ENCODE data around the gene VWA7. TPM values are rescaled to one million over a fixed set of nuclear protein-coding genes. Genes with fewer than 3 reads are reported as not detected.

The VWA7 gene
- total and polyA plus RNA-seq, 4 donors: 1.8 to 4.3 (median 3.4) TPM

DNA sequence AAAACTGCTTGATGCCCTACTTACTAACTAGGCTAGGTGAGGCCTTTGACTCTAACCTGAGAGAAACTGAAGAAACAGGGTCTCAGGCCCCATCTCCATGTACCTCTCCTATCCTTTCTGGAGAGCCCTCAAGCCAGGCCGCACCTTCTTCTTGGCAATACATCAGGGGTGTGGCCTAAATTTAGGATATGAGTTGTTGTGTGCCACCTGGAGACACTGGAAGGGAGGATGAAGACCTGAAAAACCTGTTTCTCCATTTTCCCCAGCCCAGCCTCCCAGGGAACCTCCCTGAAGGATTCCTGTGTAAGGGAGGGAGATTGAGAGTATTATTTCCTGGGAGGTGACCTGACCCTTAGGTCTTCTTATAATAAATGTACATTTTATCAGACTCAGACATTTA, 58.9 kb downstream of the VWA7 start:
- no CpG with 5 or more reads among the region's 1 CpG for WGBS (ENCODE audit: insufficient coverage)
- Histone ChIP-seq H3K9me3 (ENCODE audit: control insufficient read depth, insufficient read depth, low read length) (no peaks in the 10 kb centered on the region), H3K27ac (ENCODE audit: low read depth, low read length) (no peak overlapping the region)

DNA sequence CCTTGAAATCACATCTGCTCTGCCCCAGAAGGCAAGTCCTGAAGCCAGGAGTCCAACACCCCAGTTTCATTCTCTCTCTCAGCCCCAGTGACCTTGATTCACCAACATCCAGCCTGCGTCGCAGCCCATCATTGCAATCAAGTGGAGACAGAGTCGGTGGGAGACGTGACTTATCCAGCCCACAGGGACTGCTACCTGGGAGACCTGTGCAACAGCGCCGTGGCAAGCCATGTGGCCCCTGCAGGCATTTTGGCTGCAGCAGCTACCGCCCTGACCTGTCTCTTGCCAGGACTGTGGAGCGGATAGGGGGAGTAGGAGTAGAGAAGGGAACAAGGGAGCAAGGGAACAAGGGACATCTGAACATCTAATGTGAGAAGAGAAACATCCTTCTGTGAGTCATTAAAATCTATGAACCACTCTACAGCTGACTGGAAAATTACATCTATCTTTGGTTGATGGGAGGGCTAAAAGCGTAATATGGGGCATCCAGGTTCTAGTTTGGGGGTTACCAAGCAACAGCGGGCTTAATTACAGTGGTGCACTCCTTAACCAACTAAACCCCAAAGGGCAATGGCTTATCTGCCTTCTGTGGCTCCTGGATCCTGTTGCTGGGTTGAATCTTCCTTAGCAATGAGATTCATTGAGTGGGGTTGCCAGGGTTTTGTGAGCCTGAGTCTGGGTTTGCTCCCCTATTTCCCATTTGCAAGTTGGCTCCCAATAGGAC, 59.5 kb downstream of the VWA7 start:
- WGBS (ENCODE audit: insufficient coverage): 44% methylated on average over 8 of the region's 10 CpGs

More for the DNA sequence above, 58.9 kb downstream of the VWA7 start:
- H3K27me3 ChIP-seq (ENCODE audit: control insufficient read depth, insufficient read depth, low read length): no peaks in the 10 kb centered on the region
- no peak for DNase-seq (ENCODE audit: low read depth in 4 of 6, low spot score in 6 of 6)
- peaks cover 2% of the 10 kb centered on the region for H3K36me3 ChIP-seq (ENCODE audit: control insufficient read depth, insufficient read depth, low read length)
- H3K4me3 ChIP-seq (ENCODE audit: low read depth, low read length): no peak overlapping the region
- peaks cover 23% of the 10 kb centered on the region for H3K4me1 ChIP-seq (ENCODE audit: control insufficient read depth, insufficient read depth, low read length)

More for the DNA sequence above, 59.5 kb downstream of the VWA7 start:
- H3K9me3 ChIP-seq (ENCODE audit: control insufficient read depth, insufficient read depth, low read length): no peaks in the 10 kb centered on the region
- H3K27me3 ChIP-seq (ENCODE audit: control insufficient read depth, insufficient read depth, low read length): no peaks in the 10 kb centered on the region
- H3K27ac ChIP-seq (ENCODE audit: low read depth, low read length): no peak overlapping the region
- peaks cover 23% of the 10 kb centered on the region for H3K4me1 ChIP-seq (ENCODE audit: control insufficient read depth, insufficient read depth, low read length)
- H3K4me3 ChIP-seq (ENCODE audit: low read depth, low read length): no peak overlapping the region
- DNase-seq (ENCODE audit: low read depth in 4 of 6, low spot score in 6 of 6): peak in 1 of 6 donors; percentile 42
- no peaks in the 10 kb centered on the region for H3K36me3 ChIP-seq (ENCODE audit: control insufficient read depth, insufficient read depth, low read length)

Small RNA genes lying within 50 kb of the gene (small RNA-seq; reads per million reads assigned to genes)
- not detected for gene MSH5-SAPCD1 (ENCODE audit: low replicate concordance)
- gene RF00019 (ENCODE audit: low replicate concordance): not detected
- gene RNU6-850P (ENCODE audit: low replicate concordance): not detected
- not detected for gene SAPCD1 (ENCODE audit: low replicate concordance)

Other genes with a start within 250 kb of the VWA7 start
Only the 30 nearest of the 43 such genes appear.
- 10 to 100 TPM; 35.5 to 55.0 TPM for gene AIF1, start 162.1 kb downstream of the VWA7 start, total RNA-seq
- 10 to 100 TPM; 27.8 to 42.5 TPM for gene AIF1, start 162.1 kb downstream of the VWA7 start, polyA plus RNA-seq (ENCODE audit: insufficient read length in 2 of 2)
- 10 to 100 TPM; 48.7 to 79.6 TPM for gene PRRC2A, start 156.6 kb downstream of the VWA7 start, total RNA-seq
- gene PRRC2A, start 156.6 kb downstream of the VWA7 start, polyA plus RNA-seq (ENCODE audit: insufficient read length in 2 of 2): 100 to 1,000 TPM; 241 to 250 TPM
- 100 to 1,000 TPM in 1 of 2 donors, 10 to 100 TPM in 1; 88.9 to 184 TPM for gene BAG6, start 124.7 kb downstream of the VWA7 start, total RNA-seq
- 100 to 1,000 TPM; 249 to 255 TPM for gene BAG6, start 124.7 kb downstream of the VWA7 start, polyA plus RNA-seq (ENCODE audit: insufficient read length in 2 of 2)
- gene APOM, start 121.4 kb downstream of the VWA7 start, total RNA-seq: 1 to 10 TPM in 1 of 2 donors, under 1 TPM in 1; 0.40 to 5.7 TPM
- 1 to 10 TPM; 6.7 to 9.5 TPM for gene APOM, start 121.4 kb downstream of the VWA7 start, polyA plus RNA-seq (ENCODE audit: insufficient read length in 2 of 2)
- gene C6orf47, start 116.5 kb downstream of the VWA7 start, total RNA-seq: 10 to 100 TPM; 12.4 to 23.1 TPM
- gene C6orf47, start 116.5 kb downstream of the VWA7 start, polyA plus RNA-seq (ENCODE audit: insufficient read length in 2 of 2): 10 to 100 TPM; 16.8 to 17.8 TPM
- 10 to 100 TPM in 1 of 2 donors, 1 to 10 TPM in 1; 9.1 to 15.3 TPM for gene GPANK1, start 112.3 kb downstream of the VWA7 start, total RNA-seq
- 10 to 100 TPM; 16.9 to 19.9 TPM for gene GPANK1, start 112.3 kb downstream of the VWA7 start, polyA plus RNA-seq (ENCODE audit: insufficient read length in 2 of 2)
- gene CSNK2B, start 111.2 kb downstream of the VWA7 start, total RNA-seq: 100 to 1,000 TPM in 1 of 2 donors, 10 to 100 TPM in 1; 54.3 to 183 TPM
- gene CSNK2B, start 111.2 kb downstream of the VWA7 start, polyA plus RNA-seq (ENCODE audit: insufficient read length in 2 of 2): 100 to 1,000 TPM; 213 to 215 TPM
- 1 to 10 TPM; 2.1 to 8.6 TPM for gene LY6G5B, start 107.4 kb downstream of the VWA7 start, total RNA-seq
- gene LY6G5B, start 107.4 kb downstream of the VWA7 start, polyA plus RNA-seq (ENCODE audit: insufficient read length in 2 of 2): 10 to 100 TPM; 17.6 to 35.6 TPM
- 1 to 10 TPM in 1 of 2 donors, under 1 TPM in 1; 0.40 to 3.3 TPM for gene LY6G5C, start 96.3 kb downstream of the VWA7 start, total RNA-seq
- gene LY6G5C, start 96.3 kb downstream of the VWA7 start, polyA plus RNA-seq (ENCODE audit: insufficient read length in 2 of 2): 10 to 100 TPM in 1 of 2 donors, 1 to 10 TPM in 1; 8.5 to 13.1 TPM
- 10 to 100 TPM; 51.8 to 83.6 TPM for gene ABHD16A, start 74.0 kb downstream of the VWA7 start, total RNA-seq
- gene ABHD16A, start 74.0 kb downstream of the VWA7 start, polyA plus RNA-seq (ENCODE audit: insufficient read length in 2 of 2): 10 to 100 TPM; 72.0 to 85.8 TPM
- under 1 TPM in 1 of 2 donors, not detected in 1; 0.30 TPM for gene LY6G6F, start 70.5 kb downstream of the VWA7 start, total RNA-seq
- gene LY6G6F, start 70.5 kb downstream of the VWA7 start, polyA plus RNA-seq (ENCODE audit: insufficient read length in 2 of 2): under 1 TPM in 1 of 2 donors, not detected in 1; 0.27 TPM
- gene LY6G6D, start 62.0 kb downstream of the VWA7 start, total RNA-seq: 1 to 10 TPM; 1.1 to 6.6 TPM
- 1 to 10 TPM in 1 of 2 donors, under 1 TPM in 1; 0.51 to 2.3 TPM for gene LY6G6D, start 62.0 kb downstream of the VWA7 start, polyA plus RNA-seq (ENCODE audit: insufficient read length in 2 of 2)
- gene LY6G6C, start 55.6 kb downstream of the VWA7 start, total RNA-seq: under 1 TPM in 1 of 2 donors, not detected in 1; 0.17 TPM
- 1 to 10 TPM in 1 of 2 donors, under 1 TPM in 1; 0.71 to 1.2 TPM for gene LY6G6C, start 55.6 kb downstream of the VWA7 start, polyA plus RNA-seq (ENCODE audit: insufficient read length in 2 of 2)
- under 1 TPM in 1 of 2 donors, not detected in 1; 0.17 TPM for gene MPIG6B, start 54.0 kb downstream of the VWA7 start, total RNA-seq
- gene MPIG6B, start 54.0 kb downstream of the VWA7 start, polyA plus RNA-seq (ENCODE audit: insufficient read length in 2 of 2): 1 to 10 TPM in 1 of 2 donors, under 1 TPM in 1; 0.81 to 1.3 TPM
- gene DDAH2, start 48.0 kb downstream of the VWA7 start, total RNA-seq: 100 to 1,000 TPM in 1 of 2 donors, 10 to 100 TPM in 1; 62.9 to 207 TPM
- 100 to 1,000 TPM; 159 to 178 TPM for gene DDAH2, start 48.0 kb downstream of the VWA7 start, polyA plus RNA-seq (ENCODE audit: insufficient read length in 2 of 2)
- gene CLIC1, start 40.8 kb downstream of the VWA7 start, total RNA-seq: 100 to 1,000 TPM in 1 of 2 donors, 10 to 100 TPM in 1; 96.3 to 322 TPM
- 10 to 100 TPM; 73.5 to 87.1 TPM for gene CLIC1, start 40.8 kb downstream of the VWA7 start, polyA plus RNA-seq (ENCODE audit: insufficient read length in 2 of 2)
- 10 to 100 TPM in 1 of 2 donors, 1 to 10 TPM in 1; 6.2 to 20.2 TPM for gene MSH5, start 37.3 kb downstream of the VWA7 start, total RNA-seq
- 10 to 100 TPM; 18.9 to 38.8 TPM for gene MSH5, start 37.3 kb downstream of the VWA7 start, polyA plus RNA-seq (ENCODE audit: insufficient read length in 2 of 2)
- 1 to 10 TPM; 3.4 to 9.5 TPM for gene SAPCD1, start 14.7 kb downstream of the VWA7 start, total RNA-seq
- gene SAPCD1, start 14.7 kb downstream of the VWA7 start, polyA plus RNA-seq (ENCODE audit: insufficient read length in 2 of 2): 10 to 100 TPM; 10.5 to 11.1 TPM
- 10 to 100 TPM; 25.3 to 35.5 TPM for gene VARS1, start 18.4 kb upstream of the VWA7 start, total RNA-seq
- 10 to 100 TPM; 66.1 to 70.6 TPM for gene VARS1, start 18.4 kb upstream of the VWA7 start, polyA plus RNA-seq (ENCODE audit: insufficient read length in 2 of 2)
- gene LSM2, start 29.6 kb upstream of the VWA7 start, total RNA-seq: 10 to 100 TPM; 18.0 to 45.7 TPM
- gene LSM2, start 29.6 kb upstream of the VWA7 start, polyA plus RNA-seq (ENCODE audit: insufficient read length in 2 of 2): 10 to 100 TPM; 54.4 to 63.3 TPM
- 1 to 10 TPM; 3.3 to 4.8 TPM for gene HSPA1L, start 38.0 kb upstream of the VWA7 start, total RNA-seq
- gene HSPA1L, start 38.0 kb upstream of the VWA7 start, polyA plus RNA-seq (ENCODE audit: insufficient read length in 2 of 2): 1 to 10 TPM; 5.1 to 6.1 TPM
- 100 to 1,000 TPM; 221 to 541 TPM for gene HSPA1A, start 38.2 kb upstream of the VWA7 start, total RNA-seq
- gene HSPA1A, start 38.2 kb upstream of the VWA7 start, polyA plus RNA-seq (ENCODE audit: insufficient read length in 2 of 2): 100 to 1,000 TPM; 117 to 175 TPM
- 100 to 1,000 TPM; 285 to 696 TPM for gene HSPA1B, start 50.4 kb upstream of the VWA7 start, total RNA-seq
- gene HSPA1B, start 50.4 kb upstream of the VWA7 start, polyA plus RNA-seq (ENCODE audit: insufficient read length in 2 of 2): 100 to 1,000 TPM; 113 to 166 TPM
- 10 to 100 TPM; 21.9 to 47.5 TPM for gene NEU1, start 85.5 kb upstream of the VWA7 start, total RNA-seq
- gene NEU1, start 85.5 kb upstream of the VWA7 start, polyA plus RNA-seq (ENCODE audit: insufficient read length in 2 of 2): 10 to 100 TPM; 23.6 to 25.5 TPM
- under 1 TPM; 0.20 to 0.55 TPM for gene SLC44A4, start 101.7 kb upstream of the VWA7 start, total RNA-seq
- gene SLC44A4, start 101.7 kb upstream of the VWA7 start, polyA plus RNA-seq (ENCODE audit: insufficient read length in 2 of 2): 1 to 10 TPM in 1 of 2 donors, under 1 TPM in 1; 1.00 to 1.1 TPM
- 10 to 100 TPM; 44.7 to 64.8 TPM for gene EHMT2, start 120.4 kb upstream of the VWA7 start, total RNA-seq
- 100 to 1,000 TPM; 112 to 125 TPM for gene EHMT2, start 120.4 kb upstream of the VWA7 start, polyA plus RNA-seq (ENCODE audit: insufficient read length in 2 of 2)
- 1 to 10 TPM; 7.8 to 8.6 TPM for gene ZBTB12, start 124.8 kb upstream of the VWA7 start, total RNA-seq
- gene ZBTB12, start 124.8 kb upstream of the VWA7 start, polyA plus RNA-seq (ENCODE audit: insufficient read length in 2 of 2): 10 to 100 TPM; 36.6 to 37.9 TPM
- 10 to 100 TPM in 1 of 2 donors, 1 to 10 TPM in 1; 8.4 to 23.1 TPM for gene C2, start 150.4 kb upstream of the VWA7 start, total RNA-seq
- gene C2, start 150.4 kb upstream of the VWA7 start, polyA plus RNA-seq (ENCODE audit: insufficient read length in 2 of 2): 10 to 100 TPM; 10.8 to 14.7 TPM
- gene CFB, start 168.8 kb upstream of the VWA7 start, total RNA-seq: 10 to 100 TPM; 11.6 to 21.8 TPM
- 1 to 10 TPM; 1.6 to 7.7 TPM for gene CFB, start 168.8 kb upstream of the VWA7 start, polyA plus RNA-seq (ENCODE audit: insufficient read length in 2 of 2)
- 10 to 100 TPM; 37.8 to 75.5 TPM for gene NELFE, start 181.6 kb upstream of the VWA7 start, total RNA-seq
- gene NELFE, start 181.6 kb upstream of the VWA7 start, polyA plus RNA-seq (ENCODE audit: insufficient read length in 2 of 2): 10 to 100 TPM; 73.3 to 78.3 TPM